Purkinje cell (primary cell): Measurements from ENCODE around the gene SCN2A. TPM values are rescaled to one million over a fixed set of nuclear protein-coding genes. Genes with fewer than 3 reads are reported as not detected.

Source experiments
- polyA plus RNA-seq: library from polyadenylated mRNA; unstranded; fragments of >200 nt; fragmentation: Nextera tagmentation; gene quantifications from 2 replicates; pipeline ENCODE4 v1.2.1, GENCODE V29; 2014

The SCN2A gene
- 47.8 and 111 TPM in 2 replicates for polyA plus RNA-seq

DNA sequence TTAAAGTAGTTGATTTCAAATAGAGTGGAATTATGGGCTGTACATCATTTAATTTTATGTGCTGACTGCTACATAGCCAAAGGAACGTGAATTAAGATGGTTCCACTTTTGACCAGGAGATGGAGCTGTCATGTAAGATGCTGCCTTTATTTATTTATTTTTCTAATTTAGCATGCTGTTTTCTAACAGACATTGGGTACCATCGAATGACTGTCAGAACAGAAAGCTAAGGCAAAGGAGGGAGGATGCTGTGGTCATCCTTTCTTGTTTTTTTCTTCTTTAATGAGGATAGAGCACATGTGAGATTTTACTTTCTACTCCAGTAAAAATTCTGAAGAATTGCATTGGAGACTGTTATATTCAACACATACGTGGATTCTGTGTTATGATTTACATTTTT is at the start of gene SCN2A:
SCN2A (plus strand) TSS at position 185 of the 400 bp plus-strand sequence. CDS start 56,410 bp downstream, outside the sequence.

DNA sequence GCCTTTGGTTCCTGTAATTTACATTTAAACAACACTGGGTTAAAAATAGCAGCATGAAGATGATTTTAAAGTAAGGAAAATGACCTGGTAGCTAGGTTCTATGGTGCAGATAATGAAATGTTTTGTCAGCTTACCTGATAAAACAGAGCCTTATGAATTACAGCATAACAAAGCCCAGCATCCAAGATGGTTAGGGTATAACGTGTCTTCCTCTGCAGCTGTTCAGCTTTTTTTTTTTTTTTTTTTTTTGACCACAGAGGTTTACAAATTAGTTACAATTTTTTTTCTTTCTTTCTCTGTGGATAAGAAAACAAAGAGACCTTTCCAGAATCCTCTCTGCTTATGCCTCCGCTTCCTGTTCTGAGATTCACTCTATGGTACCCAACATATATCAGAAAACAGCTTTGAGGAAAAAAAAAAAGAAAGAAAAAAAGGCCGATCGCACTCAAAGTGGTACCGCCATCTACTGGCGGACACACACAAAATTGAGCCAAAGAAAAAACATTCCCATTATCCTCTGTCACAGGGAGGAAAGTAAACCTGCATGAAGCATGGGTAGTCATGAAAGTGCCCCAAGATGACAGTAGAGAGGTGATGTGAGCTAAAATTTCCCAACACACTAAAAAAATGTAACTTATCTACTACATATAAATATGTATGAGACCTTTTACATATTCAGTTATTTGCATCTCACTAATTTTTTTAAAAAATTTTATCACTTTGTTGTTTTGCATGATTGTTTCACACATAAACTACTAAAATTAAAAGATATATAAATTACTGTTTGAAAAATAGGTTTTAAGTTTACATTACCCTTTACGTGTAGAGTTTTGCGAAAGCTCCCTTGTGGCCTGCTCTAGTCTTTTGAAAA is 35.3 kb upstream of the SCN2A start, which contains the start of gene SCN3A:
SCN3A (minus strand) TSS at position 362 of the 871 bp plus-strand sequence. CDS start 27,656 bp downstream, outside the sequence.

Other genes with a start within 250 kb of the SCN2A start
- gene SCN3A, start 35.4 kb upstream of the SCN2A start, polyA plus RNA-seq, result 7.5 and 12.8 TPM in 2 replicates
- 27.2 and 27.3 TPM in 2 replicates for gene CSRNP3, start 230.3 kb downstream of the SCN2A start, polyA plus RNA-seq